ENCODE results near the gene NR2C2. TPM values are rescaled to one million over a fixed set of nuclear protein-coding genes. Genes with fewer than 3 reads are reported as not detected.
"Not testable (repeated sequence)": the region's sequence is repeated elsewhere in the genome, so short reads cannot be mapped to it uniquely, and the experiment has no call there.

NR2C2 gene
- total RNA-seq, 1 donor from 2014 or later = 92.6 TPM

DNA sequence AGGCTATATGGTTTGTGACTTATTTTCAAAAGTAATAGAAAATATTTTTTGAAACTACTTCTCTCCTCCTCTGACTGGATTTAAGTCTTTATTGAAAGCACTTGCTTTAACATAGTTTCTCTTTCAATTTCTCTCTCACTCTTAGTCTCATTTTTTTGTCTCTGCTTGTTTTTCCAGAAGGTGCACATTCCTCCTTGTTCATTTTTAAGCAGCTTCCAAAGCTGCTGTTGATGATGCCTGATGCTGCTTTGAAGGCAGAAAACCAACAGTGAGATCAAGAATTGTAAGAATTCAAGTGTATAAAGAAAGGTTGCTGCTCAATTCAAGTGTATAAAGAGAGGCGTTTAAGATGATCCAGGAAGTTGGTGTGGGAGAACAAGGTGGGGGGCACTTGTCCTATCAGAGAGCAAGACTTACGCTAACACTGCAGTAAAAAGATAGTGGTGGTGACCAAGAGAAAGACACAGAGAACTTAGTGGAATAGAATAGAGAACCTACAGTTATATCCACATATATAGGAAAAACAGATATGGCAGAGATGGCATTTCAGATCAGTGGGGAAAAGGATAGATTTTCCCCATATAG, 12.1 kb downstream of the NR2C2 start:
- DNase-seq = no peak

- no peak for DNase-seq
Measured at GRCh38 chr3:14962762-14963161, 15.4 kb downstream of the NR2C2 start.

DNA sequence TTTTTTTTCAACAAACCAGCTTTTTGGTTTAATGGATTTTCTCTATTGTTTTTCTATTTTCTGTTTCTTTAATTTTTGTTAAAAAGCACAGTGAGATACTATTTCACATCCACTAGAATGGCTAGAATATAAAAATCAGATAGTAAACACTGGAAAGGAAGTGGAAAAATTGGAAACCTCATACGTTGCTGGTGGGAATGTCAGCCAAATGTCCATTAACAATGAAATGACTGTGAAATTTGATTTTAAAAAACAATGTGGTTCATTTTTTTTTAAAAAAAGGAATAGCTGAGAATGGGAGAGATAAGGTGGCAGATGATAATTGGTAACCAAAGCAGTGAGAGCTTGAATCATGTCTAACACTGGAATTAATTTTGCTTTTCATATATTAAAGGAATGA, 19.9 kb downstream of the NR2C2 start:
- DNase-seq = no peak

DNA sequence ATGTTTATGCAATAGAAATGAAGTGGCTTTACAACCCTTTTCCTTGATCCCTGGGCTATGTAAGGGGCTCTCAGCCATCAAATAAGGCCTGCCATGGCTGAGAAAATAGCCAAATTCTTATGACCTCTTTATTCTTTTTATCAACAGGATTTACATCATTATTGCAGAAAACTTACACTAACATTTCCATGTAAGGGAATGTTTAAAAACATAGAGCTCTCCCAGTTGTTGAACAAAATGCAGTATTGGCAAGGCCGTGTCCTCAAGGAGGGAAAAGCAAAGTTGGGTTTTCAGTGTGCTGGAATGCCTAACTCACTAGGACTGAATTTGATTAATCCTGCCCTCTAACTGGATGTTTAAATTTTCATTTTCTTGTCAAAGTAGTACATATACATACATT, 22.3 kb downstream of the NR2C2 start:
- DNase-seq = no peak

DNA sequence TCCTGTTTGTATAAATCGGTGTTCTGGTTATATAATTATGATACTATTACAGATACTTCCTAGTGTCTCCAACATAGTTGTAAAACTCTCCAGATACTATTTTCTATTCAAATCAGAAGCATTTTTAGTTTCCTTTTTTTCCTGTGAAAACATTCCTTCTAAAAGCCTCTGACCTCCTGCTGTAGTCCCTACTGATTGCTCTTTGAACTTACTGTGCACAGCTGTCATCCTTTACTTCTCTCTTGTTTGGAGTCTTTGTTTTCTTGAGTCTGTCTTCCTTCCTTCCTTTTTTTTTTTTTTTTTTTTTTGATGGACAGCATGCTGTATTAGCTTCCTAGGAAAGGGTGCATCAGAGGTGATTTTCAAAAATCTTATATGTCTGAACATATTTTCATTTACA, 28.9 kb downstream of the NR2C2 start:
- DNase-seq = no peak

GRCh38 chr3:14980689-14981088, 33.3 kb downstream of the NR2C2 start:
- no peak for DNase-seq

- DNase-seq = no peak
Measured at GRCh38 chr3:14984581-14985113, 37.3 kb downstream of the NR2C2 start.

- no peak for DNase-seq
Measured at GRCh38 chr3:14988988-14989394, 41.6 kb downstream of the NR2C2 start.

- DNase-seq = no peak
Measured at GRCh38 chr3:14989943-14990779, 42.8 kb downstream of the NR2C2 start.

DNA sequence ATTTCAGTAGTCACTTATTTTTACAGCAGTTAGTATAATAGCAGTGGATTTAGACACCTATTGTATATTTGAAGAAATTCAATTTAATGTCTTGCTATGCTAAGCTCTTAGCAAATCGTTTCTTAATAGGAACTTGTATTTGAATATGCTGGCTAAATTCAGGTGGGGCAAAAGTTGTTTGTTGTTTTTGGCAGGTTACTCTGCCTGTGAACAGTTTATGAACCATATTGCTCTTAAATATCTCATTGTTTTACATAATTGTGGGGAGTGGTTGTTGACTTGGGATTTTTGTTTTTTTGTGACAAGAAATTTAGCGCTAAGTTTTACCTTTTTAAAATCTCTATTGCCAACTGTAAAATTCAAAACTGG, 43.4 kb downstream of the NR2C2 start:
- no peak for DNase-seq

DNA sequence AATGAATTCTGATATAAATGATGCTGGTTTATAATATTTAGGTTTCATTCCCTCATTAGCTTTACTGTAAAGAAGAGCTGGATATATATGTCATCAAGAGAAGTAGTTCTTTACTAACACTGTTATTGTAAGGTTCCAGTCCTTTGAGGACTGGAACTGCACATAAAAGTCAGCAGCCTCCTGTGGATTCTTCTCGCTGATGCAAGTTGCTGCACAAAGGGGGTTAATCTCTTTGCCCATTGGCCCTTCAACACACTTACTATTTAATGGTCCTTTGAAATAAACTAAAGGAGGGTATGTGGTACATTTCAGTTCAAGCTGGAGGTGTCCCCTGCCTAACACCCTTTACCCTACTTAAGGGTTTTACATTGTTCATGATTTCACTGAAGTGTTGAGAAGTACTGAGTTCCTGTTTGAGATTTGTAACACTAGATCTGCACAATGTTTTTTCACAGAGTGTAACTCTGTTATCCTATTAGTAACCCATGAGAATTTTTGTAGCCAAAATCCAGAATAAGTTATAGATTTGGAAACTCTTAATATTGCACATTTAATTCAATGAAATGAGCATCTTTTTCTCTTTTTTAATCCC, 43.9 kb downstream of the NR2C2 start:
- no peak for DNase-seq

- DNase-seq = no peak
Measured at GRCh38 chr3:14991818-14992612, 44.6 kb downstream of the NR2C2 start.

DNA sequence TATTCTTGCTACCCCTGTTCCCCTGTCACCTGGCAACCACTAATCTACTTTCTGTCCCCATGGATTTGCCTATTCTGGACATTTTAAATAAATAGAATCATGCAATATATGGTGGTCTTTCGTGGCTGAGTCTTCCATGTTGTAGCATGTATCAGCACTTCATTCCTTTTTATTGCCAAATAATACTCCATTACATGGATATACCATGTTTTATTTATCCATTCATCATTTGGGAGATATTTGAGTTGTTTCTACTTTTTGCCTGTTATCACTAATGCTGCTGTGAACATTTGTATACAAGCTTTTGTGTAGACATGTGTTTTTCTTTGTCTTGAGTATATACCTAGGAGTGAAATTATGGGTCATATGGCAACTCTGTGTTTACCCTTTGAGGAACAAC, 50.6 kb downstream of the NR2C2 start:
- no peak for DNase-seq

DNA sequence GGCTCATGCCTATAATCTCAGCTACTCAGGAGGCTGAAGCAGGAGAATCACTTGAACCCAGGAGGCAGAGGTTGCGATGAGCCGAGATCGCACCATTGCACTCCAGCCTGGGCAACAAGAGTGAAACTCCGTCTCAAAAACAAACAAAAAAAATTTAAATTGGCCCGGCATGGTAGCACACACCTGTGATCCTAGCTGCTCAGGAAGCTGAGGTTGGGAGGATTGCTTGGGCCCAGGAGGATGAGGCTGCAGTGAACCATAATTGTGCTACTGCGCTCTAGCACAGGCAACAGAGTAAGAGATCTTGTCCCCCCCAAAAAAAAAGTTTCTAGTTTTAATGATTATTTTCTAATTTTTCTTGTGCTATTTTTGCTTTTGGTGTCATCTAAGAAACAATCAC, 51.8 kb downstream of the NR2C2 start:
- DNase-seq = not testable (repeated sequence)

GRCh38 chr3:15007681-15008141, 60.3 kb downstream of the NR2C2 start:
- no peak for DNase-seq

DNA sequence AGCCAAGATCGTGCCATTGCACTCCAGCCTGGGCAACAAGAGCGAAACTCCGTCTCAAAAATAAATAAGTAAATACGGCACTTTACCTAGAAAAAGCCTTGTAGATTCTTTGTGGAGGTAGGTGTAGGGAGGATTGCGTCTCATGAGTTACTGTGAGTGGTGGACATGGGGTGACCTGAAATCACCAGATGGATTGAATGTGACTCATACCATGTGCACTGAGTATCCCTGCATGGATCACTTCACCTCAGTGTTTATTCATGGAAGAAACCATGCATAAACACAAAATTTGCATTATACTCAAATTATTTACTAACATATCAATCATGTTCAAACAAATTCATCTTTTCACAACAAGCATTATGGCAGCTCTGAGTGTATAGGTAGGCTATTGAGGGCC, 61.8 kb downstream of the NR2C2 start:
- no peak for DNase-seq

DNA sequence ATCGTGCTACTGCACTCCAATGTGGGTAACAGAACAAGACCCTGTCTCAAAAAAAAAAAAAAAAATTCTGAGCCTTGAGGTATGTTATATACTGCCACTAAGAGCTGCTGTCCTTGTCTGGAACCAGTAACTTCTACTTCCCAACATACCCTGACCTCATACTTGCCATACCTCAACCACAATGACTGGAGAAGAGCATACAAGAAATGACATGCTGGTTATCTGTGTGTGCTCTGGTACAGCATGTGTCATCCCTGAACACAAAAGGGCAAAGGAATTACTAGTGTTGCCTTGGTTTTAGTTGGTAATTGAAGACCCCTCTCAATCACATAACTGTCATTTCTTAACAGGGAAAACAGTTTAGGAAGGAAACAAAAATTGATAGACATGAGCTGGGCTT, 63.3 kb downstream of the NR2C2 start:
- no peak for DNase-seq

- DNase-seq = no peak
Measured at GRCh38 chr3:15011174-15011573, 63.8 kb downstream of the NR2C2 start.

DNA sequence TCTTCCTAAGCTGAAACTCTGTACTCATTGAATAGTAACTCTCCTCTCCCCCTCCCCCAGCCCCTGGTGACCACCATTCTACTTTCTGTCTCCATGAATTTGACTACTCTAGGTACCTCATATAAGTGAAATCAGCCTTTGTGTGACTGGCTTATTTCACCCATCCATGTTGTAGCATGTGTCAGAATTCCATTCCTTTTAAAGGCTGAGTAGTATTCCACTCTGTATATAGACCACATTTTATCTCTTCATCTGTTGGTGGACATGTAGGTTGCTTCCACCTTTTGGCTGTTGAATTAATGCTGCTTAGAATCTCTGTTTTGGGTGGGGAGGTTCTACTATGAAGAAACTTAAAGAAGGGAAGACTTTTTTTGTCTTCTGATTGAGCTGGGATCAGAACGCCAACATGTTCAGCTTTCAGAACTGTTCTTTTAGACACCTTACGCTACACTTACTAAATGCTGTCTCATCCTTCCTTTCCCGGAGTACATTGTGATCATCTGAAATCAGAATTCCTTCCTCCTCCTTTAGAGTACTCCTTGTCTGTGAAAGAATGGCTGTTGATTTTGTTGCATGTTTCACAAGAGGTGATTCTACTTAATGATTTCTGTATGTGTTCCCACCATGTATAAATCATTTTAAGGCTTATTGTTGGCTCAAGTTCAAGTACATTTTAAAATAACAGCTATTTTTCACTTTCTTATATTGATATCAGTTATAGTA, 67.4 kb downstream of the NR2C2 start:
- DNase-seq = no peak

- DNase-seq = no peak
Measured at GRCh38 chr3:15015456-15015855, 68.1 kb downstream of the NR2C2 start.

DNA sequence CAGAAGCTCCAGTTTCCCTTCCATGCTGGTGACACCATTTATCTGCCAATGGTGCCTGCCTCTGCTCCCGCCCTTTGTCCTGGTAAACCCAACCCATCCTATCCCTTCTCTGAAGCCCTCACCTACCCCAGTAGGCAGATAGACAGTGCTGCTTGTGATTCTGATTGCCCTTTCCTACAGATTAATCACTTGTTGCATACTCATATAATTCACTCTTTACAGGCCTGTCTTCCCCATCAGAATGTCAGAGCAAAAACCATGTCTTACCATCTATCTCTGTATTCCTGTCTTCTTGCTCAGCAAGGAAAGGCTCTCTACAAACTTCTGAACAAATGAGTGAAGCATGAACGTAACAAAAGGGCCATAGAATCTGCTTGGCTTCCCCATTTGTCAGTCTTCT, 69.8 kb downstream of the NR2C2 start:
- no peak for DNase-seq

GRCh38 chr3:15023249-15023648, 75.9 kb downstream of the NR2C2 start:
- no peak for DNase-seq
